NCI-H2107 (cell line): ENCODE measurements around the gene CCR6.

Source experiments
- DNase-seq: peaks from one replicate; lab custom pipeline; 2025; lab: John Stamatoyannopoulos, UW

Gene CCR6

DNA sequence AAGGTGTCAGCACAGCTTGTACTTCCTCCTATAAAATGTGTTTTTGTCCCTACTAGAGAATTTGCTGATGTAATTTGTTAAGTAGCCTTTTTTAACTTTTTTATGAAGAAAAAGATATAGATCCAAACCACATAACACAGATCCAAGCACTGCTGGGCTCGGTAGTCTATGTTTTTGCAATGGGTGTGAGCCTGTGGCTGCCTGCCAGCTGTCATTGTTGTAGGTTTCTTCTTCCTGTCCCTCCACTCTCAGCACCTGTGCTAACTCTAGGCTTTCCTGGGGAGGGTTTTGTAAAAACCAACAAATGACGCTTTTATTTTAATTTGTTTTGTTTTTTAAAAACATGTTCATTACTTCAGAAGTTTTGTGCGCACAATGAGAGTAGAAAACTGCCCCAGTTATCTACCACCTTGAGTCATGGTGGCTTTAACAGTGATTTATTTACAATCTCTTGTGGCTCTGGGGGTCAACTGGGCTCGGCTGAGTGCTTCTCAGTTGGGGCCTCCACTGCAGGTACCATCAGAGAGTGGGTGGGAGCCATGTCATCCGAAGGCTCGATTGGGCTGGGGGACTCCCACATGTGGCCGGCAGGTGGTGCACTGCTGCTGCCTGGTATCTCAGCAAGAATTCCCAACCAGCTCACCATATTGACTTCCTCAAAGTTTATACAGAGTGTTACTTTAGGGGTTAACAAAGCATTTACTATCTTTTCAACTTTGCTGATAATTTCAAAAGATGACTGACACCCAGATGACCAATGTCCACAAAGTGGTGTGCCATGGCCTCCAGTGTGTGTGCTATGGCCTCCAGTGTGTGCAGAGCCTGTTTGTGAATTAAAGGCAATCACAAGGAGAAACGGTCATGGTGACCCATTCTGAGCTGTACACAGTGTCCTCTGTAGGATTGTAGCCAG, 3.0 kb upstream of the CCR6 start:
- DNase-seq: no peak

DNA sequence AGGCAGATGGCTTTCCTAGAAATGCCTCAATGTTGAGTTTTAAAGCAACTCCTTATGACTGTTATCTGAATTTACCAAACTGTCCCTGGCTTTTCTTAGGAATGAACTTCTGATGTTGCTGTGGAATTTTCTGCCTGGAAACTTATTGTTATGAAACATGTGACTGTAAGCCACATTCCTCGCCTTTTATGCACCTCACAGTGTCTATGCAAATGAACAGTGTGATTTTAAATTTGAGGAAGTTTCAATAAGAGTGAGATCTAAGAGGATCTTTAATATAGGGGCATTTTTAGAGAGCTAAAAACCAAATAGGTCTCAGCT, 2.4 kb upstream of the CCR6 start:
- no peak for DNase-seq

DNA sequence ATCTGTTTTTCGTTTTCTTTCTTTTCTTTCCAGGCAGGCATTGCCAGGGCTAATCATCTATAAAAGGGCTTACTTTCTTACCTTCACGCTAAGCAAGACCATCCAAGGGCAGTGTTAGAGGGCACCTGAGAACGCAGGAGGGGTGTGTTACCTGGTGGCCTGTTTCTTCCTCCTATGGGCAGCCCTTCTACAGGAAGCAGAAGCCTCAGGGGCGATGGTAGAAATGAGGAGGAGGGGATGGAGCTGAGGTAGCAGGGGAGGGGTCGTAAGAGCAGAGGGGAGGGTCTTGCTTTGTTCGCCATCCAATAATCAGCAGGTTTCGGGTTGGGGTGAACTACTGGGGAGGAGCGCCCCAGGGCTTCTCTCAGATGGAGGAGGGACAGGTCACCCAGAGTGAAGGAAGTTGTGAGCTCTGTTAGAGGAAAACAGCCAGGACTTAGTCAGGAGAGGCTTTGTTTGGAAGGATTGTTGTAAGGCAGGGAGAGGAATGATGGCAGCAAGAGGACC, 1.5 kb upstream of the CCR6 start:
- DNase-seq: no peak

DNA sequence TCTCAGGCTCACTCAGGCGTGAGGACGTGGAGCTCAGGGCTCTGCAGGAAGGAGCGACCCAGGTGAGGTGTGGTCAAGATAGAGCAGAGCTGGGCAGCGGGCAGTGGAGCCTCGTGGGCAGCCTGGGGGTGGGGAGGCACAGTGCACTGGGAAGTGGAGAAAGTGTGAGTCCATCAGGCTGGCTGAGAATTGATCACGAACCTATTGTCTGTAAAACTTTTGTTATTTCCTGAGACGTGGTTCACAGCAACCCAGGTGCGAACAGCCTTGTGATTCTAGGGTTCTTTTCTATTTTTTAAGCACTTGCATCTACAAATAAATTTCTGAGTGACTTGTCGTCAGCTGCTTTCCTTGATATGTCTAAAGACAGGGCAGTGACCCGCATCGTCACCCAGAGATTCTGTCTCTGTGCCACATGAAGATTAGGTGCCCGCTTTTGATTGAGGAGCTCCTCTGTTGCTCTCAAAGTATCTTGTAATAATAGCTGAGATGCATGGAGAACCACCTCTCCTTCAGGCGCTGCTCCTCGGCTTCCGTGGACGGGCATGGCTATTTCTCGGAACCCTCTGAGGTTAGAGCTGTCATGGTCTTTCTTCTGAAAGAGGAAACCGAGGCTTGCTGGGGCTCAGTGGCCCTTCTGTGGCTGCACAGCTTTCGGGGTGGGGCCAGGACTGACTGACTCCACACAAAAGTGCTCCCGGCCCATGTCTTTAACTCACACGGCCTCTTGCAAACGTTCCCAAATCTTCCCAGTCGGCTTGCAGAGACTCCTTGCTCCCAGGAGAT, 662 bp upstream of the CCR6 start:
- DNase-seq: no peak

DNA sequence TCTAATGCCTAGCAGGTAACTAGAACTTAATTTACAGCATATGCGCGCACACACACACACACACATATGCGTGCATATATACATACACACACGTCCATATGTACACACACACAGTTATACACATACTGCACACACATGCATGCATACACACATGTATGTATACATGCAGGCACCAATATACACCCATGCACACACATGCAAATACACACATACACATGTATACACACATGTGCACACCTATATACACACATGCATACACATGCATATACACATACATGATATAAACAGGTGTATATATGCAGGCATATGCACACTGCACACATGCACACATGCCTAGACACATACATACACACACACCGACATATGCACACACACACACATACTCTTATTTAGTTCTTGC, 1.9 kb downstream of the CCR6 start:
- no peak for DNase-seq

DNA sequence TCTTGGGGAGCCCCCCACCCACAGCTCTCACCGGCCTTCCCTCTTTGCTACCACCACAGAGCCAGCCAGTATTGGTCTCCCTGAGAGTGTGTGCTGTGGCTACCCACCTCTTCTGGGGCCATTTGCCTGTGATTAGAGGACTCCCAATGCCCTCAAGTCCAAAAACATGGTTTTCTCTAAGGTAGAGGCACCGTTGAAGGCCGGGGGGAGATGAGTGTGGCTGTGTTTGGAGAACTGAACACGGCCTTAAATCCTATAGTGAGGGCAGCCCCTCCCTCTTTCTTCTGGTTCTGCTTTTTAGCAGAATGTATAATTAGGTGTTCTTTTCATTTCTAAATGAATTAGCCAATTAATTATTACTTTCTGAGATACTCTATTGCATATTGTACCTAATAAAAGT, 2.5 kb downstream of the CCR6 start:
- no peak for DNase-seq

DNA sequence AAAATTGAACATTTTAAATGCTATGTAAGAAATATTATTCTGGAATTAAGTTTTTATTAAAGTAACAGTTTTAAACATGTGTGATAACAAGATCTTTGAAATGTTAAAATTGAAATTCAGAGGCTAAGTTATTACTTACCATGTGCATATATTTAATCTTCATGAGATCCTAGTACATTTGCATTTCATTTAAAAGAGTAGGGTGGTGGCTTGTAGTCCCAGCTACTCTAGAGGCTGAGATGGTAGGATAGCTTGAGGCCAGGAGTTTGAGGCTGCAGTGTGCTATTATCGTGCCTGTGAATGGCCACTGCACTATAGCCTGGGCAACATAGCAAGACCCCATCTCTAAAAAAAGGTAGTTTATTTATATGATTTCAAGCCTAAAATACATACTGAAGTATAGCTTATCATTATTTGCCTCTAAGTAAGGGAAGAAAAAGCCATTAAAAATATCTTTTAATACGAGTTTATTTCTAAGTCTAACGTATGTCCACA, 3.0 kb downstream of the CCR6 start:
- no peak for DNase-seq

DNA sequence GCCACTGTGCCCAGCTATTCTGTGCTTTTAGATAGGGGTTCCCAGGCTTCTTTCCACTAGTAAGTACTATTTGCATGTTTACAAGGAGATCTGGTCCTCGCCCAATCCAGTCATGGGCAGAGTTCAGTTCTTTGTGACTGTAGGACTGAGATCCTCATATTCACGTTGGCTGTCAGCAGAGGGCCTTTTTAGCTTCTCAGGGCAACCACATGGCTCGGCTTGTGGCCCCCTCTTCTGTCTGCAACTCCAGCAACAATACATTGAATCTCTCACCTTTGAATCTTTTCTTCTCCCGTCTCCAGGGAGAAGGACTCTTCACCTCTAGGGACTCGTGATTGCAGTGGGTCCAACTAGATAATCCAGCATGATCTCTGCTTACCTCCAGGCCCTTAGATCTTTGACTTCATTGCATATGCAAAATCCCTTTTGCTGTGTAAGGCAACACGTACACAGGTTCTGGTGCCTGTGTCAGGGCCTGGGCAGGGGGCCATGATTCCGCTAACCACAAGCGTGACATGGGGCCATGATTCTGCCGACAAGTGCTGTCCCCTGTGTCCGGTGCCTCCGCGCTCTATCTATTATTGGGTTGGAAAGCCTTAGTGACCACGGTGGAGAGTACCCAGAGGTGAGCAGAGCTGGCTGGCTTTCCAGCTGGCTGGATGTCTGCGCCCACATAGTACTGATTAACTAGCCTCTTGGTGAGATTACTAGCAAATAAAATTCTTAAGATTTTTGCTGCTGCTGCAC, 5.1 kb downstream of the CCR6 start:
- no peak for DNase-seq

DNA sequence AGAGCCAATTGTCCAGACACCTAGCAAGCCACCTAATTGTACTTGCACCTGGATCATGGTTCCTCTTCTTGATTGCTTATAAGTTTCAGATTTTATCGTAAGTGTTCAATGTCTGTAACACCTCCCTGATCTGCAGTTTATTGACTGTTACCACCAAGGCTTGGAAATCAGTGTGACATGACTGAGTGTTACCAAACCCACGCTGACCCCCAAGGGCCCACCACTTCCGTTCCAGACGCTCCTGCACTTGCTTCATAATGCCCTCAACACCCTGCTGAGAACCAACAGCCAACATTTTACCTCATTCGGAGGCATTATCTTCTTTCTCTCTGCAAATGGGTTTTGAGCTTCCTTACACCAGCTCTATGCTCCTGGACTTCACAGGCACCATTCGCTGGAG, 6.3 kb downstream of the CCR6 start:
- DNase-seq: no peak

DNA sequence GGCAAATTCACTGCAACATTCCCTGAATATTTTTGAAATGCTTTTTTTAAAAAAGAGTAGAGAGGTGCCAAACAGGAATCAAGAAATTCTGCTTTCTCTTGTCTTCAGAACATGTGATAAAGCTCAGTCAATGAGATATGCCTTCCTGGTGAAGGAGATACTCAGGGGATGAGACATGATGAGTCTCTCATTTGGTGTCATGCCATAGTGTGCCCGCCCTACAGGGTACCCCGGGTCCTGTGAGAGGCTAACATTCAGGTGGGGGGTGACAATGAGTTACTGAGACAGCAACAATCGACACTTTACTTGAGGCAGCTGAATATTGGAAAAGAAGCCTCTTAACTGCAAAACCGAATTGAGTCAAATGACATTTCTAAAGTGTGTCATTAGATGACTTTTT, 6.7 kb downstream of the CCR6 start:
- no peak for DNase-seq

DNA sequence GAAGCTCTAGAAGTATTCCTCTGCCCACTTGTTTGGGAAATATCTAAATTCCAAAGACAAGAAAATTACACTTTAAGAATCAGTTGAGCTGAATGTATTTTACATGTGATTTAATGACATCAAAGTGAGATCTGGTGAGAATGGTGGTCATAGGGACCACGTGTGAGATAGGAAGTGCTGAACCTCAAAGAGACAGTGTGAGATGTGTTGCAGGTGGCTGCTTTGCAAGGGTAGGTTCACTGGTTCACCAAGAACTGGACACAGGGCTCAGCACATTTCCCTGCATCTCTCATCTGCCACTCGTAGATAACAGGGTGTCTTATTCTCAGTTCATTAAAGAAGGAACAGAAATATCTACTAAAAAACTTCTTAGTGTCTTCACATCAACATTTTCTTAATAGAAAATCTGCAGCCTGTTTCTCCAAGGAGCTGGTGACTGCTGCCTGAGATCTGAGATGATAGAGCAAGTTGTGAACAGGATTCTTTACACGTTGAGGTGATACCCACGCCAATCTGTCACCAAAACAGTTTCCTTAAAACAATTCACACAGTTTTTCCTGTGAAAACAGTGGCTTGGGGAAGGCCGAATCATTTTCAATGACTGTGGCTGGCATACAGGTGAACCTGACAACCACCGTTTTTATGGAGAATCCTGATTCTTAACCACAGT, 7.2 kb downstream of the CCR6 start:
- no peak for DNase-seq

DNA sequence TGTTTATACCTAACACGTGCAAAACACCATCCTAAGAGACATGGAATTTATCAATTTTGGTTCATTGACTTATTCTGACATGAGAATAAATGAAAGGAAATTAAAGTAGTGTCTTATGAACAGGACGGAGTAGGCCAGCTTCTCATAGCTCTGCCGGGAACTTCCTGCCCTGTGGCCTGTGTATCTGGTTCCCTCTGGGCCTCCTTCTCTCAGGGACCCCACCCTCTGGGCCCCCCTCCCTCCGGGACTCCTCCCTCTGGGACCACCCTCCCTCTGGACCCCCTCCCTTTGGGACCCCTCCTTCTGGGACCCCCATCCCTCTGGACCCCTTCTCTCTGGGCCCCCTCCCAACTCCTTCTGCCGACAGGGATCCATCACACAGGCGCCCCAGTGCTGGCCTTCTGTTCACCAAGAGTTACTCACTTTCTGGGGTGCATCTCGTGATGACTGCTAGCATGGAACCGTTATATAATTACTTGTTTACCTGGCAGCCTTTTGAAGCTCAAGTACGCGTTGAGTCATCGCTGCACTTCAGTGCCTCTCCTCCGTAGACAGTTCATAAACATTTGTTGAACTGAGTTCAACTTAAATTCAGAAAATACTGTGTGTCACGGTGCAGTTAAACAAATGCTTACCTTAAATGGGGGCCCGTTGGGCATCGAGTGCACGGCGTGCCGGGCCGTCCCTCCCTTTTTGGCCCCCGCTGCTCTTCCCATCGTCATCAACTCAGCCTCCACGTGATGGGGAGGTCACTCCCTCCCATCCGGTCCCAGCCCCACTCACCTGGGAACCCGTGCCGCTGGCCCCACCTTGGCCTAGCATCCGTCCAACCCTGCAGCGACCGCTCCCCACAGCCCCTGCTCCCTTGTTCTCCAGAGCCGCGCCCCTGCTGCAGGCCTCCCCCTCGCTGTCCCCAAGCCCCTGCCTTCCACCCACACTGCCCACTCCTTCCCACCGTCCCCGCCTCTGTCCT, 8.1 kb downstream of the CCR6 start:
- DNase-seq: no peak

DNA sequence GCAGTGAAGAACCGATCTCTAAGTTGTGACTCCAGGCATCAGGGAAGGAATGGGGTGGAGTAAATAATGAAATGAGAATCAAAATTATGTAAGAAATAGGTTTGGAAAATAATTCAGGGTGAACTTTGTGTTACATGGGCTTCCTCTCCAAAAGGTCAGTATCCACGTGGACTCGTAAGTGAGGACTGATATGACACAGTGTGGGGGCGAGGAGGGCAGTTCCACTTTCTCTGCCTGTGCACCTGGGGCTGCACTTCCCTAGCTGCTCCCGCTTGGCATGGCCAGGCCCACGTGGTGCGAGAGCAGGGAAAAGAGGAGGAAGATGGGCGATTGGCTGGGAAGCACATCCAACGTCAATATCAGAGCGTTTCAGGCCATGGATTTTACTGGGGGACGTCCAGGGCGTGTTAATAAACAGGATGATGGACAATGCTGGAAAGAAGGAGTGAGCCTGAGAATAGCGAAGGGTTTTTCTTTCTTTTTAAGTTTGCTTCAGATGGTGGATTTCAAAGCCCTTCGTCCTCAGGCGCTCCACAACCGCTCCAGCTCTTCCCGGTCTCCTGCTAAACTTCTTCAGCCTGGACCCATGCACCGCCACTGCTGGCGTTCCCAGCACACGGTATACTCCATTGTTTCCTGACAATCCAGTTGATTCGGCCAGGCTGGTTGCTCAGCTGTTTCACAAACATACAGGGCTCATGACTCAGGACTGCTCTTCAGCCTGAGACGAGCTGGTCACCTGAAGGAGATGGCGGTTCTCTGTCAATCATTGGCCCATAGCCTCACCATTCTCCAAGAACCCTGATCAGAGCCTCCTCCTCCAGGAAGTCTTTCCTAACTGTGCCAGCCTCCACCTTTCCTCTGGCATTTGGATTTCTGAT, 11.8 kb downstream of the CCR6 start:
- DNase-seq: no peak

DNA sequence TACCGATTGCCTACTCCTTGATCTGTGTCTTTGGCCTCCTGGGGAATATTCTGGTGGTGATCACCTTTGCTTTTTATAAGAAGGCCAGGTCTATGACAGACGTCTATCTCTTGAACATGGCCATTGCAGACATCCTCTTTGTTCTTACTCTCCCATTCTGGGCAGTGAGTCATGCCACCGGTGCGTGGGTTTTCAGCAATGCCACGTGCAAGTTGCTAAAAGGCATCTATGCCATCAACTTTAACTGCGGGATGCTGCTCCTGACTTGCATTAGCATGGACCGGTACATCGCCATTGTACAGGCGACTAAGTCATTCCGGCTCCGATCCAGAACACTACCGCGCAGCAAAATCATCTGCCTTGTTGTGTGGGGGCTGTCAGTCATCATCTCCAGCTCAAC, 13.5 kb downstream of the CCR6 start:
- no peak for DNase-seq

DNA sequence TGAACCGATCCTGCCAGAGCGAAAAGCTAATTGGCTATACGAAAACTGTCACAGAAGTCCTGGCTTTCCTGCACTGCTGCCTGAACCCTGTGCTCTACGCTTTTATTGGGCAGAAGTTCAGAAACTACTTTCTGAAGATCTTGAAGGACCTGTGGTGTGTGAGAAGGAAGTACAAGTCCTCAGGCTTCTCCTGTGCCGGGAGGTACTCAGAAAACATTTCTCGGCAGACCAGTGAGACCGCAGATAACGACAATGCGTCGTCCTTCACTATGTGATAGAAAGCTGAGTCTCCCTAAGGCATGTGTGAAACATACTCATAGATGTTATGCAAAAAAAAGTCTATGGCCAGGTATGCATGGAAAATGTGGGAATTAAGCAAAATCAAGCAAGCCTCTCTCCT, 14.2 kb downstream of the CCR6 start:
- DNase-seq: no peak

DNA sequence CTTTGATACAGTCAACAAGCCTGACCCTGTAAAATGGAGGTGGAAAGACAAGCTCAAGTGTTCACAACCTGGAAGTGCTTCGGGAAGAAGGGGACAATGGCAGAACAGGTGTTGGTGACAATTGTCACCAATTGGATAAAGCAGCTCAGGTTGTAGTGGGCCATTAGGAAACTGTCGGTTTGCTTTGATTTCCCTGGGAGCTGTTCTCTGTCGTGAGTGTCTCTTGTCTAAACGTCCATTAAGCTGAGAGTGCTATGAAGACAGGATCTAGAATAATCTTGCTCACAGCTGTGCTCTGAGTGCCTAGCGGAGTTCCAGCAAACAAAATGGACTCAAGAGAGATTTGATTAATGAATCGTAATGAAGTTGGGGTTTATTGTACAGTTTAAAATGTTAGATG, 15.0 kb downstream of the CCR6 start:
- no peak for DNase-seq

DNA sequence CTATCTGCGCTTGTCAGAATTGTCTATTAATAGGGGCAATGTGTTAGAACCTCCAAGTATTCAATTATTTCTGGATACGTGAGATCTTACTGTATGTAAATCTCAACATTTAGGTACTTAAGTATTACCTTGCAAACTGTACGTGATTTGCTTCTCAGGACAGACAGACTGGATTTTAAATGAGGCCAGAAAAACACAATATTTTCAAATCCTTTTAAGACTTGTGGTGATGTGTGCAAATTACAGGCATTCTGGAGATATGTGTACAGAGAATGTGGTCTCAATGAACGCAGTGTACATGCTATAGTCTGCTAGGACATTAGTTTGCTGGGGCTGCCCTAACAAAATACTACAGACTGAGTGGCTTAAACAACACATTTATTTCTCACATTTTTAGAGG, 16.9 kb downstream of the CCR6 start:
- no peak for DNase-seq

DNA sequence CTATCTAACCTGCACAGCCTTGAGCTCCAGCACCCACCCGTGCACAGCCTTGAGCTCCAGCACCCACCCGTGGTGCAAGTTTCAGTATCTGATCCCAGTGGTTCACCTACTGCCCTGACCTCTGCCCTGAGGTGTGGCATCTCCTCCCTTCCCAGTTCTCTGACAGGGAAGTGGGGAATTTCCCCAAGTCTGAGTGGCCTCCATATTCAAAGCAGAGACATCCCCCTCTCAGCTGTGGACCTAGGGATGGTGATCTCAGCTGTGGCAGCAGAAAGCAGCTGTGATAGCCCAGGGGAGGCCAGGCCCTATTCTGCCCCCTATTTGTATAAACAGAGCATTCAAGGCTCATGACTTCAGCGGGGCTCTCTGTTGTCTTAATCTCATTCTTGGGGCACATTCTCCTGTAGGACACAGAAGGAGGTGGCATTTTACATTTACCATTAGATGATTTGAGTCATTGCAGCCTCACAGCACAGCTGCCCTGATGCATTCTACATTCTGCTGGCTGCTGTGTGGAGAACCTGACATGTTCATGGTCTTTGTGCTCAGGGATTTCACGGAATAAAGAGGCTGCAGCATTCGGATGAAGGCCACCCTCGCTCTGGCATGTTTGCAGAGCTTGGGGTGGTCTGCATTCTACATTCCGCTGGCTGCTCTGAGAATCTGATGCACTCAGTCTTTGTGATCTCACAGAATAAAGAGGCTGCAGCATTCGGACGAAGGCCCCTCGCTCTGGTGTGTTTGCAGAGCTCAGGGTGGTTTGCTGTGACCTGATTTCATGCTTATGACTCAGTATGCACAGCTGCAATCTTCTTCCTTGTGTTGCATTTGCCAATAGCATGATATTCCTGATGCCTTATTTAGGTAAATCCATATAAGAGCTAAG, 17.9 kb downstream of the CCR6 start:
- DNase-seq: no peak
